RPMI7951 (cell line): Measurements from ENCODE around the gene GRPEL2. TPM values are rescaled to one million over a fixed set of nuclear protein-coding genes. Genes with fewer than 3 reads are reported as not detected.
"Not testable (repeated sequence)": the region's sequence is repeated elsewhere in the genome, so short reads cannot be mapped to it uniquely, and the experiment has no call there.

ENCODE experiments used
- DNase-seq: peaks from one replicate; pipeline ENCODE4 v3.0.0-alpha.2; 2012; ENCODE audit warnings: low read depth
- total RNA-seq: library from RNA; depleted of rRNA; stranded (reverse); fragments of >200 nt; shearing (Covaris generic); gene quantifications from 2 replicates; pipeline ENCODE4 v1.2.3, GENCODE V29; 2014; rRNA removed

Gene GRPEL2
- total RNA-seq, 1 experiment from 2014 or later: 21.1 TPM

GRCh38 chr5:149398747-149399266, 53.5 kb downstream of the GRPEL2 start:
- not testable (repeated sequence) for DNase-seq

GRCh38 chr5:149399775-149400174, 54.5 kb downstream of the GRPEL2 start:
- DNase-seq: no peak

DNA sequence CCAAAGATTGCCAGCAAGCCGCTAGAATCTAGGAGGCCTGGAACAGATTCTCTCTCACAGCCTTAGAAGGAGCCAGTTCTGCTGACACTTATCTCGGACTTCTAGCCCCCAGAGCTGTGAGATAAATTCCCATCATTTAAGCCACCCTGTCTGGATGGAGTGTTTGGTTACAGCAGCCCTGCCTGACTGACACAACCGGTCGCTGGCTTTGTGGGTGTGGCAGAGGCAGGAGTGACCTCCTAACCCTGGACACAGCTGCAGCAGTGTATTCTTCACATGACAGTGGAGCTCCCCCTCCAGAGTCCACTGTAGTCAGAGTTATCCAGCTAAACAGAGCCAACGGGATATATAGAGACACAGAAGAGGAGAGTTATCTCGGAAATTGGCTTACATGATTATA, 55.0 kb downstream of the GRPEL2 start:
- no peak for DNase-seq

- DNase-seq: no peak
Observed at GRCh38 chr5:149401051-149401450, 55.8 kb downstream of the GRPEL2 start.

DNA sequence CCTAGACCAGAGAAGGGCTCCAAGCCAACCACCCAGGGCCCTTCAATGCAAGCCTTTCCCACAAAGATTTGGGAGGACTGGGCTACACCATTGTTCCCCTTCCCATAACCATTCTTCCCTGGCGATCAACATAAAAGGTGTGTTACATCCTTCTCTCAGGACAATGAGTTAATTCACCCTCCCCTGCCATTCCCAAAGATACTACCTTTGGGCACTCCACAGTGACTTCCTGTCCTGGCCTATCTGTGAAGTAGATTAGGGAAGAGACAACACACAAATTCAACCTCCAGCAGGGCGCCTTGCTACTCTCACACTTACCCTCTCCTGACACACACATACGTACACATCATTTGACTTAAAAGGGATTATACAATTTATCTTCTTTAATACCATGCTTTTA, 57.0 kb downstream of the GRPEL2 start:
- no peak for DNase-seq

Other genes starting within 250 kb of the GRPEL2 start
- 19.1 and 25.1 TPM in 2 replicates for gene ABLIM3, start 204.0 kb upstream of the GRPEL2 start, total RNA-seq
- gene AFAP1L1, start 73.6 kb upstream of the GRPEL2 start, total RNA-seq: 14.3 and 14.8 TPM in 2 replicates
- gene PCYOX1L, start 12.5 kb downstream of the GRPEL2 start, total RNA-seq: 3.4 and 6.2 TPM in 2 replicates
- not detected in 2 replicates for gene IL17B, start 33.8 kb downstream of the GRPEL2 start, total RNA-seq
- 209 and 245 TPM in 2 replicates for gene CSNK1A1, start 205.9 kb downstream of the GRPEL2 start, total RNA-seq
- gene ARHGEF37, start 236.0 kb downstream of the GRPEL2 start, total RNA-seq: 0.24 and 0.29 TPM in 2 replicates